ENCODE measurements around the gene STAG2.
"Not testable (repeated sequence)": the region's sequence is repeated elsewhere in the genome, so short reads cannot be mapped to it uniquely, and the experiment has no call there.

DNA sequence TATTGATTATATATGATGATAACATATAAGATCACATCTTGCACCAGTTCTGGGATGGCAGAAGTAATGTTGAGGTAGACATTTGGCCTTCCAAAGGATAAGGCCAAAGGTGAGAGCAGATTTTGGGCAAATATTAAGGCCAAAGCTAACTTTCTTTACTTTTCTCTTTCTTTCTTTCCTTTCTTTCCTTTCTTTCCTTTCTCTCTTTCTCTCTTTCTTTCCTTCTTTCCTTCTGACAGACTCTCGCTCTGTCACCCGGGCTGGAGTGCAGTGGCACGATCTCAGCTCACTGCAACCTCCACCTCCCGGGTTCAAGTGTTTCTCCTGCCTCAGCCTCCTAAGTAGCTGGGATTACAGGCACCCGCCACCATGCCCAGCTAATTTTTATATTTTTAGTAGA, 170.9 kb downstream of the STAG2 start:
- not testable (repeated sequence) for TF ChIP-seq EZH2 (IDR thresholded peaks at IDR 0.05; ENCODE audit: borderline replicate concordance, low read depth, low read length, poor library complexity, severe bottlenecking)
- TF ChIP-seq, protein P1, sequence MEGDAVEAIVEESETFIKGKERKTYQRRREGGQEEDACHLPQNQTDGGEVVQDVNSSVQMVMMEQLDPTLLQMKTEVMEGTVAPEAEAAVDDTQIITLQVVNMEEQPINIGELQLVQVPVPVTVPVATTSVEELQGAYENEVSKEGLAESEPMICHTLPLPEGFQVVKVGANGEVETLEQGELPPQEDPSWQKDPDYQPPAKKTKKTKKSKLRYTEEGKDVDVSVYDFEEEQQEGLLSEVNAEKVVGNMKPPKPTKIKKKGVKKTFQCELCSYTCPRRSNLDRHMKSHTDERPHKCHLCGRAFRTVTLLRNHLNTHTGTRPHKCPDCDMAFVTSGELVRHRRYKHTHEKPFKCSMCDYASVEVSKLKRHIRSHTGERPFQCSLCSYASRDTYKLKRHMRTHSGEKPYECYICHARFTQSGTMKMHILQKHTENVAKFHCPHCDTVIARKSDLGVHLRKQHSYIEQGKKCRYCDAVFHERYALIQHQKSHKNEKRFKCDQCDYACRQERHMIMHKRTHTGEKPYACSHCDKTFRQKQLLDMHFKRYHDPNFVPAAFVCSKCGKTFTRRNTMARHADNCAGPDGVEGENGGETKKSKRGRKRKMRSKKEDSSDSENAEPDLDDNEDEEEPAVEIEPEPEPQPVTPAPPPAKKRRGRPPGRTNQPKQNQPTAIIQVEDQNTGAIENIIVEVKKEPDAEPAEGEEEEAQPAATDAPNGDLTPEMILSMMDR (conservative IDR thresholded peaks at IDR 0.05; ENCODE audit: low read depth, low read length), result not testable (repeated sequence)

Data from A673 (cell line).